GM19025 (cell line): ENCODE results near the gene BLOC1S5.

ENCODE experiments used
- ATAC-seq: cut with Tn5 transposase; IDR thresholded peaks from one replicate; pipeline ENCODE4 v1.9.1; 2021; ENCODE audit warnings: mild to moderate bottlenecking, low read depth, moderate library complexity; ENCODE audit not compliant: unreplicated experiment

Gene BLOC1S5

GRCh38 chr6:8082954-8083858 is 19.0 kb upstream of the BLOC1S5 start:
- no peak for ATAC-seq

DNA sequence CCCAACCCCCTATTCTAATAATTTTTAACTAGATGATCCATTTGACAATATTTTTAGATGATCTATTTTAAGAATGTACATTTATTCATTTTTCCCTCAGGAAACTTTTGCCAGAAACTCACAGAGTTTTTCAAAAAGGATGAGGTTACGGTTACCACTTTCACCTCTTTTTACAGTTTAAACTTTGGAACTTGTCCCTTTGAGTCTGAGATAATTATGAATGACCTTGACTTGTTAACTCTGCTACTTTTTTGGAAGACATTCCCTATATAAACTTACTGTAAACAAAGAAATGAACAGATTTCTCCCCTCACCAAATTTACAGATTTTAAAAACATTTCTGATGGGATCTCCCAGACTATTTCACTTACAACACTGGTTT is 18.4 kb upstream of the BLOC1S5 start:
- no peak for ATAC-seq

DNA sequence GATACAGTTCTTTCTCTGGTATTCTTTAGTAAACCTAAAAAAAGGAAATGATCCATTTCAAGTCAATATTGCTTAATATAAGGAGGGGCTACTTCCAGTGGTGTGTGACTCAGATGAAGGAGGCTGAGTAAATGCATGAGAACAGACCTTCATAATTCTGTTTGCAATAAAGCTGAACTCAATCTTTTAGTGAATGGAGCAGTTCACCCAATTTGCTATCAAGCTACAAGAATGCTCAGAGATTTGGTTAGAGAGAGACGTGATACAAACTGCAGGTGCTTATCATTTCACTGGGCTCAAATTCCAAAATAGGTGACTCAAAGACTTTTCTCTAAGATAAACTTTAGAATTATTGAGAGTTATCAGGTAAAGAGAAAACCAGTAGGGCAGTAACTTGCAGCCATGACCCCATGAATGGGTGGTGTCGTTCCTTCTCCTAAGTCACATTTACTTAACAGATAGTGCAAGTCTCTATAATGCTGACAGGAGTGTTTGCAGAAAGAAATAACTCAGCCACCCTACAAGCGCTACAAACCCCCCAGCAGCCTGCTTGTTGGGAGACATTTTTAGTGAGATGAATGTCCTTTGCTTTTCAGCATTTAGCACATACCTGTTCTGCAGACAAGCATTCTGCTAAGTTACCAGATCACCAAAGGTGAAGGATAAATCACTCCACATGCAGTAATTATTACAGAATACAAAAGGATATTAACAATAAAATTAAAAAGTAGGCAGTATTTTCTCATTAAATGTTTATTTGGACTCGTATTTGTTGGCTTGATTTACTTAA is 16.4 kb upstream of the BLOC1S5 start:
- ATAC-seq = no peak

- ATAC-seq = no peak
Observed at GRCh38 chr6:8079126-8079525, 14.9 kb upstream of the BLOC1S5 start.

- ATAC-seq = no peak
Observed at GRCh38 chr6:8077991-8078390, 13.8 kb upstream of the BLOC1S5 start.

GRCh38 chr6:8075704-8076103 is 11.5 kb upstream of the BLOC1S5 start:
- no peak for ATAC-seq

DNA sequence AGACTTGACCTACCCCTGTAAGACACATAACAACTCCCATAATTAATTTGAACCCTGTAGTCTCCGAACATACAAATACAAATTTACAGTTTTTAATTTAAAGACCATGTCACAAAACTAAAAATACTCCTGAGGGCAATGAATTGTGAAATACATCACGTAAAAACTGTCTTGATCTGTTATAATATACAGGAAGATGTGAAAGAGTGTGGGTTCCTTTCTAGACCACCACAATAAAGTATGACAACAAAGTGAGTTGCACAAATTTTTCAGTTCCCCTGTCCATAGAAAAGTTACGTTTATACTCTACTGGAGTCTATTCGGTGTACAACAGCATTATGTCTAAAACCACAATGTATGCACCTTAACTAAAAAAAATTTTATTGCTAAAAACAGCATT is 11.0 kb upstream of the BLOC1S5 start:
- no peak for ATAC-seq

DNA sequence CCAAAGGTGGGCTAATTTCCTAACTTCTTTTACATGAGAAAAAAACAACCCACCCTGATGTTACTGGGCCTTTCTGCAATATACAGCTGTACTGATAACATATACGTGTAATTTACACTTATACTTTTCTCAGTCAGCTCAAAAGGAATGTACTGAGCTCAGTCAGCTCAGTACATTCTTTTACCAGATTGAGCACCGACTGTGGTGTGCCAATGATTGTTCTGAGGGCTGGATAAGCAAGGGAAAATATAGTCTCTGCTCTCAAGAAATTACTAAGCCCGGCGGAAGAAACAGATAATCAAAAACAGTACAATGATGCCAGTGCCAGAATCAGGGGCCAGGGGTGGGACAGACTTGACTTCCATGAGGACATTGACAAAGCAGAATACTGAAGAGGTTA is 10.0 kb upstream of the BLOC1S5 start:
- ATAC-seq = no peak

- no peak for ATAC-seq
Observed at GRCh38 chr6:8073758-8074157, 9.6 kb upstream of the BLOC1S5 start.

- no peak for ATAC-seq
Observed at GRCh38 chr6:8070718-8071117, 6.5 kb upstream of the BLOC1S5 start.

GRCh38 chr6:8069631-8070284 is 5.6 kb upstream of the BLOC1S5 start:
- ATAC-seq = no peak

DNA sequence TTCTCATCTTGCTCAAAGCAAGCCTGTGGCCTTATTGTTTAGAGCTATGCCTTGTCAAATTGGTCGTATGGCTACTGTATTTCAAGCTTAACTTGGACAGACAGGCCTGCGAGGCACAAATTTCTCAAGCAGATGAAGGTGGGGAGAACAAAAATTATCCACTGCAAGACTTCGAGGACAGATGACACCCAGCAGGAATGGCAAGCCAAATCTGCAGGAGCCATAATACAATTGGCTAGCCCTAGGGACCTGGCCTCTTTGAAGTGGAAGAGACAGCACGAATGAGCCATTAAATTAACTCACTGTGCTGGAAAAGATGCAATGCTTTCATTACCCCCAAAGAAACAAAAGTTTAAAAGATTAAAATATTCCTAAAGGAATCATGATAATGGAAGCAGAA is 5.0 kb upstream of the BLOC1S5 start:
- ATAC-seq = no peak

GRCh38 chr6:8066108-8066507 is 1.9 kb upstream of the BLOC1S5 start:
- no peak for ATAC-seq

DNA sequence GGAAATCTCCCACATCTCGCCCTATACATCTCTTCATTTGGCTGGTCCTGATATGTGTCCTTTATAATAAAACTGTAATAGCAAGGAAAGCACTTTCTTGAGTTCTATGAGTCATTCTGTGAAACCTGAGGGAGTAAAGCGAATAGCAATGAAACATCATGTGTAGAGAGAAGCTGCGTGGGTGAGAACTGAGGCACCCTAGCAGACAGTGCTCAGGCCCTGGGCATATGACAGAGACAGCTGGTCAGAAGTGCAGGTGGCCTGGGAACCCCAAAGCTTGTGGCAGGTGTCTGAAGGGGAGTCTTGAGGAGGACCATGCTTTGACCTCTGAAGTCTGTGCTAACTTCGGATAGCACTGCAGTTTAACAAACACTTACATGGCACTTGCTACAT is 1.3 kb upstream of the BLOC1S5 start:
- peak; percentile 40 for ATAC-seq

- ATAC-seq = no peak
Observed at GRCh38 chr6:8064638-8065518, 689 bp upstream of the BLOC1S5 start.

- no peak for ATAC-seq
Observed at GRCh38 chr6:8061736-8062135, 2.5 kb downstream of the BLOC1S5 start.

DNA sequence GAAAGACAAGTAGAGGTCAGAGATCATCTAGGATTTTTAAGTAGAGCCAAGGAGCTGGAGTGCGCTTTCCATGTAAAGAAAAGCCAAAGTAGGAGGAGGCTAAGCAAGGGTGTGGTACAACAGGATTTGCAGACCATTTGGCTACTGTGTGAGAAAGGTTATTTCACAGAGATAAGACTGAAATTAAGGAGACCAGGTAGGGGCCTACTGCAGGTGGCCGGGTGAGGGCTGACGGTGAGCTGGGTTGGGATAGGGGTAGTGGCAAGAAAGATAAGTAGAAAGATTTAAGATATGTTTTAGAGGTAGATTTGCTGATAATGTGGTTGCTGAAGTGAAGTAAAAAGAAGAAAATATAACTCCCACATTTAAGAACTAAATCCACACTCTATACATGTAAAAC is 3.8 kb downstream of the BLOC1S5 start:
- ATAC-seq = no peak

GRCh38 chr6:8059129-8059528 is 5.1 kb downstream of the BLOC1S5 start:
- ATAC-seq = no peak

DNA sequence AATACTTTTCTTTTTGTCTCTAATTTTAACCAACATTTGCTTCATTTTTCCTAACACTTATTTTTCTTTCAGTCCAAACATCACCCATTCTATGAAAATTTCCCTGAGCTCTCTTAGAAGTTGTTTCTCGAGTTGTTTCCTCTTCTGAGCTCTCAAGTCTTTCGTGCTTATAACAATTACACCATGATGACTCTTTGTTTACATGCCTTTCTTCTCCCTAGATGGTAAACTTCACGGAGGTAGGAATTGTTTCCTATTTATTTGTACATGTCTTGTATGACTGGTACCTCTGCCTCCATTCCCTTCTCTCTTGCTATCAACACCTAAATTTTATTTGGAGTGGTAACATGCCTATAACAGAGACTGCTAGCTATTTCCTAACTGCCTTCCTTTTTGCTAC is 6.4 kb downstream of the BLOC1S5 start:
- ATAC-seq = no peak

DNA sequence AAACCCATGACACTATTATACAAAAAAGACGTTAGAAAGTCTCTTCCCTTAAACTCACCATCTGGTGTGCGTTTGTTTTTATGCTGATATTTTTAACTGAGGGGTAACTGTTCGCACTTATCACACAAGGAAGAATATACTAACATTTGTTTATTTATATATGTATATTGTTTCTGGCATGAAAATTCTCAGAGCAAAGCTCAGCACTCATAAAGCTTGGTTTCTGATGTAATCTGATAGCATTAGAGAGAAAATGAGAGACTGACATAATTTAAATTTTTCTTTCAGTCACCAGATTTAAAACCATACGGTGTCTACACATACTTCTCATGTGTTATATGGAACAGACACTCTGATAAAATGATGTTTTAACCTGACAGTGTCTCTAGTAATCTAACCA is 6.9 kb downstream of the BLOC1S5 start:
- no peak for ATAC-seq
